GM21526 (cell line): Measurements from ENCODE around the gene ZNF362.

Experiments
- ATAC-seq: cut with Tn5 transposase; IDR thresholded peaks from one replicate; pipeline ENCODE4 v1.9.1; 2021; ENCODE audit warnings: moderate library complexity; ENCODE audit not compliant: unreplicated experiment, low FRiP score

ZNF362 gene

DNA sequence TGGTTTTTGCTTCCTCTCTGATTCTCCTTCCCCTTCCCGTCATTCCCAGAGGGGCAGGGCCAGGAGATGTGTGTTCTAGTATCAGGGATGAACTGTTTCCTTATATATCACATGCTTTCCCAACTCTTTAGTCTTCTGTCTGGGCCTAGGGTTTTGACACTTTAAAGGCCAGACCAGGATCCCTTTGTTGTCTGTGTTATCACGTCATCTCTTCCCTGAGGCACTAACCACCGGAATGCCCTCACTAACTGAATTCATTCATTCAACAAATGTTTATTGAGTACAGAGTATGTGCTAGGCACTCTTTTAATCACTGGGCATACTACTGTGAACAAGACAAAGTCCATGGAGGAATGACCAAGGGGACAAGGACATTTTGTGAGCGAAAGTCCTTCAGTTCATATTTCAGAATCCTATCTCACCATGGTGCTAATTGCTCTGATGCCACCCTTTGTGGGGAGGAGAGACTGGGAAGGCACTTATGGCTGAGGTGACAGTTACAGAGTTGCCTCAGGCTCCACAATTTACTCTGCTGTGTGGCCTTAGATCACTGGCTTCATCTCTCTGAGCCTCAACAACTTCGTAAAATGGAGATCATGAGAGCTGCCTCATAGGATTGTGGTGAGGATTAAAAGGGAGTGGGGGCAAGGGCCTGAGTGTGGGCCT lies 12.0 kb upstream of the ZNF362 start:
- ATAC-seq, result no peak

DNA sequence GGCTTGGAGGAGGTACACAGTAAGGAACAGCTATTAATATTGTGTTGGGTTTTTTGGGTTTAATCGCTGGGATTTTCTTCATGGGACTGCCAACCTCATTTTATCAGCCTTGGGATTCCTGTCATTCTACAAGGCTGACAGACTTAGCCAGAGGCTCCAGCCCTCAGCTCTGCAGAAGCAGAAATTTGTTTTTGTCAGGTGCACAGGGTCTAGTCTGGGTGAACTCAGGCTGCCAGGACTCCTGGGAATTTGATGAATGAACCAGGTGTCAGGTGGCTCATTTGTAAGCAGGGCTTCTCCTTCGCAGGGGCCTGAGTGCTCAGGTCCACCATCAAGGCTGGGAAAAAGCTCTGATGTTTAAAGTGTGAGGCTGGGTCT lies 11.5 kb upstream of the ZNF362 start:
- no peak for ATAC-seq

DNA sequence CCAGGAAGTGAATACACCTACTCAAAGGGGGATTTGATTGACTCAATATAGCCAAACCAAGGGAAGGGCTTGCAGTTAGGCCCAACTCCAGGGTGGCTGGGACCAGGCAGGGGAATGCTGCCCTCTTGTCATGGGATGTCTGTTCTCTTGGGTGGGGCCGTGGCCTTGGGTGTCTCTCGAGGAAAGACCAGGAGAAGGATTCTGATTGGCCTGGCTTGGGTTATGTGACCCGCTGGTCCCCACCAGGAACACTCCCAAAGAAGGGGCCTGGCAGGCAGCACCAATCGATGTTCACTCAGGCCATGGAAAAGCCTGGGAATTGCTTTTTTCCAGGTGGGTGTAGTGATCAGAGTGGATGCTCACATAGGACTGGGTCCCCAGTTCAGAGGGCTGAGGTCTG lies 10.1 kb upstream of the ZNF362 start:
- ATAC-seq, result no peak

DNA sequence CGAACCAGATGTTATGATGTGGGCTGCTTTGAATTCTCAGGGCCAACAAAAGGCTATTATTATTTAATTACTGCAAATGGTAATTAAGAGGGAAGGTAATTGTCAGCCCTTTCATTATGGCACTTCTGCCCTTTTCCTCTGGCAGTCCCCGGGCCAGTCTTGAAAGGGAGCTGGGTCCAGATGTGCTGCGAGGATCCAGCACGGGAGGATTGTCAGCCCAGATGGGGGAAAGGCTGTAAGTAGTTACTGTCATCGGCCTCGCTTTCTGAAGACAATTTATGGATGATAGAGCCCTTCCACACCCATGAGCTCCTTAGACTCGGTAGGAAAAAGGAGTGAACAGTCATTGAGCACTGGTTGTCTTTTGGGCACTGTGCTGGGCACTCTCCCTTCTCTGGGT lies 8.7 kb upstream of the ZNF362 start:
- ATAC-seq, result no peak

DNA sequence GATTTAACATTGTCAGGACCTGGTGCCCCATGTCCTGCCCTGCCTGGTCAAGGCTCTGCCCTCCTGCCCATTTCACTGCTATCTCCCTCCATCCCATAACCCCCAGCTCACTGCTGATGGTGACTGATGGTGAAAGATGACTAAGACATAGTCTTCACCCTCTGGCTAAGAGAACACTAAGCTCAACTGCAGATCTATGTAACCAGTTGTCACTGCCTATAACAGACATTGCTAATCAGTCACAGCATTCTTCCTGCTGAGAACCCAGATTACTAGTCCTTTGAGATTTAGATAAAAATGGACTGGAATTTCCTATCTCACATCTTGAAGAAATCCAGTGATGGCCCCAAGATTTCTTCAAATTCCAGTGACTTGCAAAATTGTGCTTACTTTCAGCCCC lies 8.0 kb upstream of the ZNF362 start:
- ATAC-seq, result no peak

DNA sequence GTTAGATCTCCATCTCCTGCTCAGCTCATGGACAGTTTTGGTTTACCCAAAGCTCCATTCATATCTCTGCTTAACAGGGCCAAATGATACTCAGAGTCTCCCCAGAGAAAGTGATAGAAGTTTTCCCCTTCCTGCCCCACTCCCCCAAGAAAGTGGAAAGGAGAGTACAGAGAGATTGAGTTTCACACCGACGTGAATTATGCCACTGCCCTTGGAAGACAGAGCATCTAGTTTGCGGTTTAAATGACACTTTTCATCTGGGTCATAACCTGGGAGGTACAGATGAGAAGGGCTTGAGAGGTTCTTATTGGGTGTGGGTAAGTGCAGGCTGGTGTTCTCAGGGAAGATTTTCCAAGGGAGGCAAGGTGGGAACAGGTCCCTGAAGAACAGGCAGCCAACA lies 6.9 kb upstream of the ZNF362 start:
- ATAC-seq, result no peak

DNA sequence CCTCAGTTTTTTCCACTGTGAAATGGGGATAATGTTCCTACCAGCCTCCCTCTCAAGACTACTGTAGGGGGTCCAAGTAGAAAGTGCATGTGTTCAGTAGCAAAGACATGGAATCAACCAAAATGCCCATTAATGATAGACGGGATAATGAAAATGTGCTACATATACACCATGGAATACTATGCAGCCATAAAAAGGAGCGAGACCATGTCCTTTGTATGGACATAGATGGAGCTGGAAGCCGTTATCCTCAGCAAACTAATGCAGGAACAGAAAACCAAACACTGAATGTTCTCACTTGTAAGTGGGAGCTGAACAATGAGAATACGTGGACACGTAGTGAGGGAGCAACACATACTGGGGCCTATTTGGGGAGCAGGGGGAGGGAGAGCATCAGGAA lies 6.1 kb upstream of the ZNF362 start:
- no peak for ATAC-seq

DNA sequence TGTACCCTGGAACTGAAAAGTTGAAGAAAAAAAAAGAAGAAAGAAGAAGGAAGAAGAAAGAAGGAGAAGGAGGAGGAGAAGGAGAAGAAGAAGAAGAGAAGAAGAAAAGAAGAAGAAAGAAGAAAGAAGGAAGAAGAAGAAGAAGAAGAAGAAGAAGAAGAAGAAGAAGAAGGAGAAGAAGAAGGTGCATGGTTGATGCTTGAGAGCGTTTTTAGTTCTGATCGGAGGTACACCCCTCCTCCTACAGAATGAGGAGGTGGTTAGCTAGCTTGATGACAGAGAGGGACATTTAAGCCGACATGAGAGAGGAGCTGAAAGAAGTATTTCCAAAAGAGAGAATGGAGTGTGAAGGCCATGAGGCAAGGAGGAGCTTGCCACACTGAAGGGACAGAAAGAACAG lies 5.6 kb upstream of the ZNF362 start:
- ATAC-seq, result no peak

DNA sequence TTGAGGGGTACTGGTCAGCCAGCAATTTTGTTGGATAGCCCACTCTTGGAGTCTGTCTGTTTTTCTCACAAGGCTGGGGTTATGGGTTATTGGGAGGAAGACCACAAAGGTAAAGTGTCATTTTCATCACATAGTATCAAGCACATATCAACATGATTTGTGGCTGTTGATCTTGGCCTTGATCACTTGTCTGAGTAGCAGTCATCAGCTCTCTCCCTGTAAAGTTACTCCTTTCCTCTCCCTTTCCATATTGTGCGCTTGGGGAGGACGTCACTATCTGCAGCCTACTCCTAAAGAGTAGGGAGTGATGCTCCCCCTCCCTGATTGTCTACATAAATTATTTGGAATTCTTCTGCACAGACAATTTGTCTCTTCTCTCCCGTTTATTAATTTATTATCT lies 1.8 kb upstream of the ZNF362 start:
- ATAC-seq, result no peak

DNA sequence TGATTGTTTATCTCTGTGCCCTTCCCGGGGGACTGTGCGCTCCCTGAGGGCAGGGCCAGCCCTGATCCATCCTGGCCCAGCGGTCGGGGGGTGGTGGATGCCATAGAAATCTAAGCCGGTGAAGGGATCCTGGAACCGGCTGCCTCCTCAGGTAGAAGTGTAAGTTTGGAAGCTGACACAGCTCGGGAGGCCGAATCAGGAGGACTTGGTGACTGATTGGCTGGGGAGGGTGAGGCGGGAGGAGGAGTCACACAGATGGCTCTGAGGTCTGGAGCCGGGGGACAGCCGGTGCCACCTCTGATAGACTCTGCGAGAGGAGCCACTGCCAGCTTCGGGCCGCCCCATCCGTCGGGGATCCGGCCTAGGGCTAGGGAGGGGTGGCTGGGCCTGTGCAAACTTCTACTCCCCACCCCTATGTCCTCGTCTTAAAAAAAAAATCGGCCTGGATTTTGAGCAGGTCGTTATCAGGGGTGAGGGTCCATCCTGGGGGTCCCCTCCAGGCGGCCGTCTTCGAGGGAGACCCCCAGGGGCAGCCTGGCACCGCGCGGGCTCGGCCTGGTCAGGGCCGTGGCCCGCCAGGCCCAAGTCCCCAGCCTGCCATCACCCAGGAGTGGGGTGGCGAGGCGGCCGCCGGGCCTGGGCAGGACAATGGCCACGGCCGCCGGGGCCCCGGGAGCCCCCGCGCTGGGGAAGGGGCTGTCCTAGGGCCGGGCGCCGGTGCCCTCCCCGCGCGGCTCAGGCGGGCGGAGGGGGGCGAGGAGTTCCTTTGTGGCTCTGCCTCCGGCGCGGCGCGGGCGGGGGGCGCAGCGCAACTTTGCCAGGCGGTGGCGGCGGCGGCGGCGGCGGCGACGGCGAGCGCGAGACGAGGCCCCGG lies 708 bp upstream of the ZNF362 start:
- peak; percentile 27 for ATAC-seq

DNA sequence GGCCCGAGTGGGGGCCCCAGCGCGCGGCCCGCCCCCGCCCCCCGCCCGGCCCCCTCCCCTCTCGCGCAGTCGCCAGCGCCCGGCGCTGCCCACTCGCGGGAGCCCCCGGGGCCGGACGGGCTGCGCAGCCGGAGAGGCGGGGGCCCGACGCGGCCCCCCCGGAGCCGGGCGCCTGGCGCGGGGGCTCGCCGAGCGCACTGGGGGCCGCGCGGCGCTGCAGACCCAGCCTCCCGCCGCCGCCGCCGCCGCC lies 146 bp upstream of the ZNF362 start:
- no peak for ATAC-seq

DNA sequence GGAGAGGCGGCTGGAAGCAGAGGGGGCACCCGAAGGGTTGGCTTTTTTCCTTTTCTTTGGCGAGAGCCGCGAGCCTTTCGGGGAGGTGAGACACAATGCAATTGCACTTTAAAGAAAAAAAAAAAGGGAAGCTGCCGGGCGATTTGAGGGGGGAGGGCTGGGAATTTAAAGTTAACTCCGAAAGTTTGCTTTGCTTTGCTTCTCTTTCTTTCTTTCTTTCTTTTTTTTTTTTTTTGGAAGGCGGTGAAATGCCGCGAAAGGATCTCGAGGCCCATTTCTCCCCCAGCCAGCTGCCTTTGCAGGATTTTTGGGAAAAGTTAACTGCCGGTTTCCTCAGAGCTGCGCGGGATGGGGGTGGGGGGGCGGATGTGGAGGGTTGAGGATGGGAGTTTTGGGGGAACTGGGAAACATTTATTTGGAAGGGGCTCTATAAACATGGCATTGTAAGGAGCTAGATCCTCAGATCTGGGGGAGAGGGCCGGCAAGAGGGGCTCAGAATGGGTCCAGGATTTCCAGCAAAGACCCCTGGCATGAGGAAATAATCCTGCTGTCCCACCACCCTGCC lies 997 bp downstream of the ZNF362 start:
- no peak for ATAC-seq

DNA sequence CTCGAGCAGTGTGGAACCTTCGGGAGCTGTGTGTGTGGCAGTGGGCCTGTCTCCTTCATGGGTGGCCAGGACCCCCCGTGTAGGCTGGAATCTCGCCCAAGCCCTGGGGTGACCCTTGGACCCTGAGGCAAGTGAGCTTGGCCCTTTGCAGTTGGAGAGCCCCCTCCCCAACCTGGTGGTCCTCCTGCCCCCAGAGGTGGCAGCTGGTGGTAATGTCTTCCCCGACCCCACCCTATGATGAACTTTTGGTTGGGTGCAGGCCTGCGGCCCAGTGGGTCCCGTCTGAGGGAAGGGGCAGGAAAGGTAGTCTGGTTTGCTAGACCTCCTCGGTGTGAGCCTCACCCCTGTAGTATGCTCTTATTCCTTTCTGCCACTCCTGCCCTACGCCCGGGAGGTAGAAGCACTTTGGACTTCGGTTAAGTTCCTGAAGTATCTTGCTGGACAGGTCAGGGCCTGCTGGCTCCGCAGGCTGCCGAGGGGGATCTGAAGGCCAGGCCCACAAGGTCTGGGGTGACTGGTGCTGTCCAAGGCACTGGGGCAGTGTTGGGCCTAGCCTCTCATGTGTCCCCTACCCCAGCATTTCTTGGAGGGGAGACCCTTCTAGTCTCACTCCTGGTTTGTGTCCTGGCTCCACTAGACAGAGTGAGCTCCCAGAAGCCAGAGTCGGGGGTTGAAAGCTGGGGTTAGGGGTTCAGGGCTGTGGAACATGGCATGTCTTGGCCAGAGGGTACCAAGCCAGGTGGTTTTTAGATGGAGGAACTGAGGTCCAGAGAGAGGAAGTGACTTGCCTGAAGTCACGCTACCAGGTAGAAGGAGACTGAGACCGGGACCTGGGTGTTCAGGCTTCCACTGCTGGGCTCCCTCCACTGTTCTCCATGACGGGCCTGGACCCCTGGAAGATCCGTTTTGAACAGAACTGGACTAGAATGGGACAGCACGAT lies 1.8 kb downstream of the ZNF362 start:
- ATAC-seq, result no peak

DNA sequence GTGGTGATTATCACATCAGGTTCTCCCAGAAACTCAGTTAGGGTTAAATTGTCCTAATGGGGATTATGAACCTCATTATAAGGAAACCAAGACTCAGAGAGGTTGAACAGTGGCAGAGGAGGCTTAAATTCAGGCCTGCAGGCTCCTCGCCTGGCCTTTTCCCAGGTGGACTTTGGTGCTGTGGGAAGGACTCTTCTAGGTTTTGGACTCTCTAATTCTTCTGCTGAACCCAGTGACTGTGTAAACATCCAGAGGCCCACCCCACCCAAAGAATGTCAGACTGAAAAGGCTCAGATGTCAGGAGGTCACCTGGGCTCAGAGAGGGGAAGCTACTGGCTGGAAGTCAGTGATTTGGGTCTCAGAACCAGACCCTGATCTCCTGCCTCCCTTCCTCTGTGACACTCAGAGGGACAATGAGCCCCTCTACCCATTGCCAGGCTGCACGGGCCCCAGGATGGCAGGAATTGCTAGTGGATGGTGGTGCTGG lies 2.5 kb downstream of the ZNF362 start:
- ATAC-seq, result no peak

DNA sequence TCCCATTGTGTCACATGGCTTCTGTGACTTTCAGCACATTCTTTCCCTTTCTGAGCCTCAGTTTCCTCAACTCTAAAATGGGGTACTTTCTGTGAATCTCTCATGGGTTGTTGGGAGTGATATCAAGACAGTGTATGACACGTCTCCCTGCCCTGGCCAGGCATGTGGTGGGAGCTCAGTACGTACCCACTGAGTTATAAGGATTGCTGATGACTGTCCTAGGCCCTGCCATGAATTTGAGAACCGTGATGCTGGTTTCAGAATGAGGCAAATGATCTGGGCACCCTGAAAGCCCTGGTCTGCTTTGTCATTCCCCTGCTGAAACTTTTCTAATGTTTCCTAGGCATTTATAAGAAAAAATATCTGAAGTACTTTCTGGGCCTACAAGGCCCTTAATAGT lies 3.6 kb downstream of the ZNF362 start:
- ATAC-seq, result no peak

DNA sequence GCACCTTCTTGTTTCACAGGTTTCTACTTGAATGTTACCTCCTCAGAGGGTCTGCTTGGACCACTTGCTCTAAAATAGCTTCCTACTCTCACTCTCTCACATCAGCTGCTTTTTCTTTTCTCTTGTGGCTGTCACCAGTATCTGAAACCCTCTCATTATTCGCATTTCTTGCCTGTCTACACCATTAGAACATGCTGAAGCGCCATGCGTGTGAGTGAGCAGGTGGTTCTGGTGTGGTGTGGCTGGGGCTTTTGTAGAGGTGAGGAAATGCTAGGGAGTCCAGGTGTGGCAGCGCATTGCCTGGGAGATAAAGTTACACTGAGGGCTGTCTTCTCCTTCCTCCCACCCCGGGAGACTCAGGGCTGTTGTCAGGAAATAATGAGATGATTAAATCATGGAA lies 4.1 kb downstream of the ZNF362 start:
- no peak for ATAC-seq

DNA sequence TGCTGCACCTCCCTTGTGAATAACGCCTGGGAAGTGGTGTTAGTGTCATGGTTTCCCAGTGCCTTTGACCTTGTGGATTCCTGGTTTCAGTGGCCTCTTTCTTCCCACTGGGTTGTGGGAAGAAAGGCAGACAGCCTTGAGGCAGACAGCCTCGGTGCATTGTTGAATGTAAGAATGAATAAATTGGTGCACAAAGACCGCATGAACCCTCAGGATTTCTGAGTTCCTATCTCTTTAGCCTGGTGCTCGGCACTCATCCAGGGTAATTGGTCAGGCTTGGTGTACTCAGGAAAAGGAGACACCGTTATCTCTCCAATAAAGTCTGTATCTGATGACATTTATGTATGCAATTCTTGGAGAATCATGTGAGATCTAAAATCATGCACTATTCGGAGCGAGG lies 5.1 kb downstream of the ZNF362 start:
- no peak for ATAC-seq

DNA sequence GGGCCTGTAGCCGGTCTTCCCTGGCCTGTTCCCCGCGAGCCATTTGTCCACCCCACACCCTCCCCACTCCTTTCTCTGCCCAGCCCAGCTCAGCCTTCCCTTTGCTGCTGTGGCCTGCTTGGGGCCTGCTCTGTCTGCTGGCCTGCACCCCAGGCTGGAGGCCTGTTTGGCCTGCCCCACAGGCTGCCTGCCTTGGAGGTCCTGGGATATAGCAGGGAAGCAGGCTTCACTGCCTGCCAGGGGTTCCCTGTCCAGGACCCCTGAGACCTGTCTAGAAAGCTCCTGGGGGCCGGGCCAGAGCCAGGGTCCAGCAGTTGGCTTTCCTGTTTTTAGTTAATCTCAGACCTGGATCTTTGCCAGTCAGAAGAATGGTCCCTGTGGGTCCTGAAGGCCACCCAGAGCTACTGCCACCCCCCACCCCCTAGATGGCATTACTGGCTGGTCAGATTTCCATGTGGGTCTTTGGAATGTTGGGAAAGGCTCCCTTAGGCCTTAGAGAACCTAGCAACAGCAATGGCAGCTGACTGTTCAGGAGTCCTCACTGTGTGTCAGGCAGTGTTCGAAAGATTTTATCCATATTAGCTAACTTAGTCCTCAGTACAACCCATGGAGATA lies 7.7 kb downstream of the ZNF362 start:
- ATAC-seq, result no peak

DNA sequence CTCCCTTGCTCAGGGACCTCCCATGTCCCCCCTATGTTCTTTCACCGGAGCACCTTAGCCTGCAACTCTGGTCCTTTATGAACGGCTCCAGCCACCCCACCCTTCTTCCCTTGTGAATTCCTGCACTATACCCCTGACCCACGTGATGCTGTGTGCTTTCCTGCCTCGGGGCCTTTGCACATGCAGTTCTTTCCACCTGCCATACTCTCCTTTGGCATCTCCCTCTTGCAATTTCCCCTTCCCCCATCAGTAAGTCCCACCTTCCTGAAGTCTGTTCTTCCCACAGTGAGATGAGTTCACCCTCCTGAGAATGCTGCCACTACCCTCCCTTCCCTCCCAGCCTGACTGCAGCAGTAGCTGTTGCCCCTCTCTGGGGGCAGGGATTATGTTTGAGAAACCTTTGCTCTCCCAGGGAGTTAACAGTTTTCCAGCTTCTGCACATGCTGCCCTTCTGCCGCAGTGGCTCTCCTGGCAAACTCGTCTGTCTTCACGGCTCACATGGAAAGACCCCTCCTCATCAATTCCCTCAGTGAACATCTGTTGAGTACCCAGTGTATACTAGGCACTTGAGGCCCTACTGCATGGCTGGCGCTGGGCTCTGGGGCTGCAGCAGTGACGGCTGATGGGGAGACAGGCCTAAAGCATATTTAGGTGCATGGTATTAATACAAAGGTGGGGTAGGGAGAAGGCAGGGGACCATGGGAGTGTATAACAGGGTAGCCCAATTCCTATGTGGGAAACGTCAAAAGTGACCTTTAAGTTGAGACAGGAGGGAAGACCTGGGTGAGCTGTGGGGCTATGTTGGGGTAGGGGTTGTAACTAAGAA lies 9.7 kb downstream of the ZNF362 start:
- no peak for ATAC-seq

DNA sequence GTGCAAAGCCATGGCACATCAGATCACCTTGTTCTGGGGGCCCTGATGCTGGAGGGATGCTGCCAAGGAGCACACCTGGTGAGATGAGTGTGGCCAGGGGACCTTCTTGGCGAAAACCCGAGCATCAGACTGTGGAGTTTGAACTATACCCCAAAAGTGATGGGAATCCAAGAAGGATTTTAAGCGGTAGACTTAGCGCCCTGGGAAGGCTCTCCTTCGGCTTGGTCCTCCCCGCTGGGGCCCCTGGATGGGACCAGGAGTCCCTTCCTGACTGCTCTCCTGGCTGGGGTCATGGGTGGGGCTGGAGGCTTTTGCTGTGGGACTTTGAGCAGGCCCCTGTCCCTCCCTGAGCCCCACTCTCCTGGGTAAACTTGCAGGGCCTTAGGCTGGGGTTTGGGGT lies 10.5 kb downstream of the ZNF362 start:
- ATAC-seq, result no peak
